ENCODE data around the gene KLF11.

KLF11 gene

DNA sequence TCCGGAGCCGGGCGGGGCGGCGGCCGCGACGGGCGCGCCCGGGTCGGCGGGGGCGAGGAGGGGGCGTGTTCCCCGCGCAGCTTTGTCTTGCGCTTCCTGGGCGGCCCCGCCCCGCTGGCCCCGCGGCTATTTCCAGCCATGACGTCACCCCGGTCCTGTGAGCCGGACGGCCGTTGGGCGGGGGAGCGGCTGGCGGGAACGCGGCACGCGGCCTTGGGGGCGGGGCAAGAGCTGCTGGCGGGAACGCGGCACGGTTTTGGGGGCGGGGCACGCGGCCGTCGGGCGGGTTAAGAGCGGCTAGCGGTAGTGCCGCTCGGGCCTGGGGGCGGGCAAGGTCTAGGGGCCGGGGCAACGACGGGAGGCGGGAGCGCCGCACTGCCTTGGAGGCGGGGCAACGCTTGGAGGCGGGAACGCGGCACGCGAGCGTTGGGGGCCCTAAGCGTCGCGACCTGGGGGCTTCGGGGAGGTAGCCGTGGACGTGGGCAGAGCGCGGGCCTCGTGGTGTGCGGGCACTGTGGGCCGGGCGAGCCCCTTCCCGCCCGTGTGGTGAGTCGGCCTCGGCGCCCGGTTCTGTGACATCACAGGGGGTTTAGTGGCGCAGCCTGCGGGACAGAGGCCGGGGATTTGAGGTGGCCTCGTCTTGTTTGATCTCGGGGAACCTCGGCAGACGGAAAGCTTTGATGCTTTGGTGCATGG is 704 bp downstream of the KLF11 start:
- peak; percentile 97 for DNase-seq

DNA sequence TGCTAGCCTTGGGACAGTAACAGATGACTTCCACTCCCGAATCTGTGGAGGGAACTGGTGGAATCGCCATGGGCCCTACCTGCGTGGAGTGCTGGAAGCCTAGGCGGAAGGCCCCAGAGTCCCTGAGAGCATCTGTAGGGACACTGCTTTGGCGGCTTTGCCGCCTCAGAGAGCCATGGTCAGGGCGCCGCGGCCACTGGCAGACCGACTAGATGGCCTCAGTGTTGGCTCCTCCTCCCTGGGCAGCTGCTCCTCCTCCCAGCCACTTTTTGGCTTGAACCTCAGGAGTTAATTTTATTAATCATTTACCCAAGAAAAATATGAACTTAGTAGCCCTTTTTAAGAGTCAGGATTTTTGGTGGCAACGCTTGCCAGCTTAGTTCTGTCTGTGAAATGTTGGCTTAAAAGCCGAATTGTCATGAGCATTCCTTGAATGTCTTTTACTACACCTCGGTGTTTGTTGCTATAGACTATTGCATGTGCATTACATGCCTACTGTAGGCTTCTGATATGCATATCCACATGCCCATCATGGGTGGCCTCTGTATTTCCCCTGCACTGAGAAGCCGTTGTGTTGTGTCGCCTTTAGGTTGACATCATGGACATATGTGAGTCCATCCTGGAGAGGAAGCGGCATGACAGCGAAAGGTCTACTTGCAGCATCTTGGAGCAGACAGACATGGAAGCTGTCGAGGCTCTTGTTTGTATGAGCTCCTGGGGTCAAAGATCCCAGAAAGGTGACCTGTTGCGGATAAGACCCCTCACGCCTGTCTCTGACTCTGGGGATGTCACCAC is 2.4 kb downstream of the KLF11 start:
- DNase-seq = no peak

DNA sequence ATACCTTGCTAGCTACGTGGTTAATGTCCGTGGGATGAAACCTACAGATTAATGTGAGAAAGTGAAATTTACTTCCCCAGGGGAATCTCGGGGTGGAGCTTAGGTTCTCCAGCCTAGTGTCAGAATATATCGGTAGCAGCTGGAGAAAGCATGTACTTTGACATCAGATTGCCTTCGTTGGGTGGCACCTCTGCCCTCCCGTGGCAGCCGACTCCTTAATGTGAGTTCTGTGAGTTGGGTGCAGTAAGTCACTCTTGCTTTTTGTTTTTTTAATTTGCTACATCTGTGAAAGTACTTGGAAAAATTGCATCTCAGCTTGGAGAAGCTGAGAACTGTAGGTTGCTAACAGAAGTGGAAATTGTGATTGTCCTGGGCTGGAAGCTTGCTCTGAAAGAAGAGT is 3.6 kb downstream of the KLF11 start:
- DNase-seq = no peak

DNA sequence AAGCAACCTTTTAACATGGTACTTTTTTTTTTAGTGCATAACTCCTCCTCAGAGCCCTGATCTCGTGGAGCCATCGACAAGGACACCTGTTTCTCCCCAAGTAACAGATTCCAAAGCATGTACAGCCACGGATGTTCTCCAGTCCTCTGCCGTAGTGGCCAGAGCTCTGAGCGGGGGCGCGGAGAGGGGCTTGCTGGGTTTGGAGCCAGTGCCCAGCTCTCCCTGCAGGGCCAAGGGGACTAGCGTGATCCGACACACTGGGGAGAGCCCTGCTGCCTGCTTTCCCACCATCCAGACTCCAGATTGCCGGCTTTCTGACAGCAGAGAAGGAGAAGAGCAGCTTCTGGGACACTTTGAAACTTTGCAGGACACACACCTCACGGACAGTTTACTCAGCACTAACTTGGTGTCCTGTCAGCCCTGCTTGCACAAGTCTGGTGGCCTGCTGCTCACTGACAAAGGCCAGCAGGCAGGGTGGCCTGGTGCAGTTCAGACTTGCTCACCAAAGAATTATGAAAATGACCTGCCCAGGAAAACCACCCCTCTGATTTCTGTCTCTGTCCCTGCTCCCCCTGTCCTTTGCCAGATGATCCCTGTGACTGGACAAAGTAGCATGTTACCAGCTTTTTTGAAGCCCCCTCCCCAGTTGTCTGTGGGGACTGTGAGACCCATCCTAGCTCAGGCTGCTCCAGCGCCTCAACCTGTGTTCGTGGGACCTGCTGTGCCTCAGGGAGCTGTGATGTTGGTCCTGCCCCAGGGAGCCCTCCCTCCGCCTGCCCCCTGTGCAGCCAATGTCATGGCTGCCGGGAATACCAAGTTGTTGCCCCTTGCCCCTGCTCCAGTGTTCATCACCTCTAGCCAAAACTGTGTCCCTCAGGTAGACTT is 4.5 kb downstream of the KLF11 start:
- no peak for DNase-seq

DNA sequence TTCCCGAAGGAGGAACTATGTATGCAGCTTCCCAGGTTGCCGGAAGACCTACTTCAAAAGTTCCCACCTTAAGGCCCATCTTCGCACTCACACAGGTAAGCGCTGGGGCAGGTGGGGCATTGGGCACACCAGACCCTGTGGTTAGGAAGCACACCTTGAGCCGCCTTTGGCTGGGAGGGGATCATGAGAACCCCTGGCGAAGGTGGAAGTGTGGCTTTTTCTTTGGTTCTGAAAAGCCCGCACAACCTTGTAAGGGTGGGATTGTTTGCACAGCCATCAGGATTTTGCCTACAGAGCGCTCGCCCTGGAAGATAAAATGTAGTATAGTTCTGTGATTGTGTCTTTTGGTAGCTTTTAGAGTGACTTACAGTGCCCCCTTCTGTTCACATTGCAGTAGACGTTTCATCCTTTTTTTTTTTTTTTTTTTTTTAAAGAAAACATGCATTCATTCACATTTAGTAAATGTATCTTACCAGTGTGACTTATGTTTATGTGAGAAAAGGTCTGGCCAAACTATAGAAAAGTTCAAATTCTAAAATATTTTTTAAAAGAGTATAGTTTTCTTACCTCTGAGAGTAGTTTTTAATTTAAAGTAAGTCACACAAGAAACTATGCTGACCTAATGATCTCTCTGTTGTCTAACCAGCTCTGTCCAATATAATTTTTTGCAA is 5.3 kb downstream of the KLF11 start:
- DNase-seq = no peak

DNA sequence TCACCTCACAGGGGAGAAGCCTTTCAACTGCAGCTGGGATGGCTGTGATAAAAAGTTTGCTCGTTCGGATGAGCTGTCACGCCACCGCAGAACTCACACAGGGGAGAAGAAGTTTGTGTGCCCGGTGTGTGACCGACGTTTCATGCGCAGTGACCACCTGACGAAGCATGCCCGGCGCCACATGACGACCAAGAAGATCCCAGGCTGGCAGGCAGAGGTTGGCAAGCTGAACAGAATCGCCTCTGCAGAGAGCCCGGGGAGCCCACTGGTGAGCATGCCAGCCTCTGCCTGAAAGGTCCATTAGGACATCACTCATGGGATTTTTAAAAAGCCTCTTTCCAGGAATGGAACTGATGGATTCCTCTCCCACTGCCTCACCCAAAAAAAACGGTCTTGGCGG is 8.9 kb downstream of the KLF11 start:
- no peak for DNase-seq

DNA sequence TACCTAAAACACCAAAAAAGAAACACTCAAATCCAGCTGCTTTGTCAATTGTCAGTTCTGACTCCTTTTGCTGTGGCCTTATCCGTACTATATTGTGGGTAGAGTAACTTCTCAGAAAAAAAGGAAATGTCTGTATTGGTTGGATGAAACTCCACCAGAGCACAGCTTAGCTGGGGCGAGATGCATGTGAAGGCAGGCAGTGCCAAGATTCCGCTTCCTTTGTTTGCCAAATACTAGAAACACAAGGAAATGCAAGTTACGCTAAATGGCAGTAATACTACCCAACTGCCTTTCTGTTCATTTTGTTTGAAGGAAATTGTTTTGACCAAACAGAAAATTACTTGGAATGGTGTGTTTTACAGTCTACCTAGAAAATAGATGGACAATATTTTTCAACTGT is 10.0 kb downstream of the KLF11 start:
- DNase-seq = no peak

DNA sequence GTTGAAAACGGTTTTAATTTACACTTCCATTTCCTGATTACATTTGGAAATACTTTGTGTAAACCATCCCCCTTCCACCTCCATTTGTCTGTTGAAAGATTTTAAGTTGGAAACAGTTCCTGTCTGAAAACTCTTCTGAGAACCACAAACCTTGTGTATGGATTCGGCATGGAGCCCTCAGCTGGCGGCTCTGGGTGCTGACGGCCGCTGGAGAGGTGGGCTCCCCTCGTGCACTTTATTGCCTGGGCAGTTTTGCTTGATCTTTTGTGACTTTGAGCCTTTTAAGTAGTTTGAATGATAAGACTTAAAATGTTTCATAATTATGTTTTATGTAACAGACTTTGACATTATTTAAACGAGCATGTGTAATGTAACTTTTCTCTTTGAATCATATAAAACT is 11.1 kb downstream of the KLF11 start:
- DNase-seq = no peak

DNA sequence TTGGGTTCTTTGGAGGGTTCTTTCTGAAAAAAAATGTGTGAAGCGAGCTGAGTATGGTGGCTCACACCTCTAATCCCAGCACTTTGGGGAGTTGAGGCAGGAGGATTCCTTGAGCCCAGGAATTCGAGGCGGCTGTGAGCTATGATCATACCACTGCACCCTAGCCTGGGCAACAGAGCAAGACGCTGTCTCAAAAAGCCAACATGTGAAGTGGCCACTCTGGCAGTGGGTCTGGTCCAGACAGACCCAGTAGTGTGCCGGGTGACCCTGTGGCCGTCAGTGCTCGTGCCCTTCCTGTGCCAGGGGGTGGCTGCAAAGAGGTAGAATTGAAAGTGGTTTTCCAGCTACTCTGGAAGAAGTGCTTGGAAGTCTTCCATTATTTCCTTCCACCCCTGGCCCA is 11.6 kb downstream of the KLF11 start:
- DNase-seq = no peak

DNA sequence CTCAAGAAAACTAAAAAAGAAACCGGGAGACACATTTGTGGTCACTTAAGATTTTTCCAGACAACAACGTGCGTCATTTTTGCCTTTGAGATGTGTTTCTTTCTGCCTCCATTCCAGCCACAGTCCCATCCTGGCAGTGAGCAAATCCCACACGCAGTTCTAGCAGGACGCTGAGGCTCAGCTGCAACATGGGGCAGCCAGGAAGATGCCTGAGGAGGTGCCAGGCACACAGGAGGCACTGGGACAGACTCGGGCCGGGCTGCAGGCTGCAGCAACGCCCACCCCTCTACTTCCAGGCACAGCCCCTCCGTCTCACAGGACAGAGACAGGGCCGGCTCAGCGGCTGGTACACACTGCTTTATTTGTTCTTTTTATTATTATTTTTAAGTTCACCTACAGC is 13.1 kb downstream of the KLF11 start:
- no peak for DNase-seq

DNA sequence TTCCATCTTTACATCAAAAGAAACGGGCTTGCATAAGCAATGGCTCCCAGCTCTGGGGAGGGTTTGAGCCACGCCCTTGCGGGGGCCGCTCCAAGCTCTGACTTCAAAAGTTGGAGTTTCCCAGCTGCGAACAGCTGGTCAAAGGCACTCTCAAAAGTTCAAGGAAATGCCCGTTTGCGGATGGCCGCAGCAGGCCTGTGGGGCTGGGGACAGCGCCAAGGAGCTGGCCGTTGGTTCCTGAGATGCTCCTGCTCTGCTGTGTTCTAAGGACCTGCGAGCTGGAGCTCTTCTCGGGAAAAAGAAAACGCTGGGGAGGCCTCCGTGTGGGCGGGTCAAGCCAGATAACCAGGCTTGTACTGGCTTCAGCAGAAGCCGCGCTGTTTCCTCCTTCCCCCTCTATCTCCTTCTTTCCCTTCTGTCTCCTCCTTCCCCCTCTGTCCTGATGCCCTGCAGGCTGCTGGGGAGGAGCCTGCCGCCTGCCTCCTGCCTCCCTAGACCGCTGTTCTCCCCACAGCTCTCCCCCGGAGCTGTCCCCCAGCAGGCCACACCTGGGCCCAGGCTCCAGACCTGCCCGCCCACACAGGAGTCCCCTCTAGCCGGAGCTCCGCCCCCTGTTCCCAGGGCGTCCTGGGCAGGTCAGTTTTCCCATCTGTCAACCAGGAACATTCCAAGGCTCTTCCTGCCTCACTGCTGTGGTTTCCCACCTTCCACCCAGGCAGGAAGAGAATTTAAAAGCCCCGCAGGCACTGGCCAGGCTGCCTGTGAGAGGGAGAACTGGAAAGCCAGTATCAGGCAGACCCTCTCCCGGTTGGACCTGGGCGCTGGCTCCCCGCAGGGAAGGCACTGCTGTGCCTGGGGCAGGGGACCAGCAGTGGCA is 14.1 kb downstream of the KLF11 start:
- DNase-seq = peak; percentile 50

DNA sequence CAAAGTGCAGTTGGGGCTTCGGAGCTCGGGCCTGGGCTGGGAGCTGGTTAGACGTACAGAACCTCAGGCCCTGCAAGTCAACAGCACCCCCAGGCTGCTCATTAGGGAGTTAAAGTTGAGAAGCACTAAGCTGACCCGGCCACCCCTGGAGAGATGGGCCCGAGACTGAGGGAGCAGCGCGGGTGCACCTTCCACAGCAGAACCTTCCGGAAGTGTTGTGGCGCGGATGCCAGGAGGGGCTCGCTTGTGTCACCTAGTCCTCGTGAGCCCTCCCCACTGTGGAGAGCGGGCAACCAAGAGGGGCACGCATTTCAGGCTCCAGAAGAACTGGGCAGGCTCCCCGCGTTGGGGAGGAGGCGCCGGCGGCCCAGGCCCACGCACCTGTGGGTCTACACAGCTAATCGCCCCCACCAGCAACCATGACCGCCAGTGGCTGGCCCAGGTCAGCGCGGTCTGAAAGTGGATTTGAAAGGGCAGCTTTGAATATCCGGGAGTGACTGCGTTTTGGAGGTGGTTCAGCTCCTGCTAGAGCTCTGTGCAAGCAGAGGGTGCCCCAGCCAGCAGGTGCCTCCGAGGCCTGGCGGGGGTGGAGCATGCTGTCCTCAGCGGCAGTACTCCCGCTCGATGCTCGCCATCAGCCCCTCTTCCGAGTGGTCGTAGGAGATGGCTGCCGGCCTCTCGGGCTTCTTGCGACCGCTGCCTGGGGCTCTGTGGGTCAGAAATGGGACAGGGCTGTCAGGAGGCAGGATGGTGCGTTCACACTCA is 15.1 kb downstream of the KLF11 start:
- DNase-seq = no peak

DNA sequence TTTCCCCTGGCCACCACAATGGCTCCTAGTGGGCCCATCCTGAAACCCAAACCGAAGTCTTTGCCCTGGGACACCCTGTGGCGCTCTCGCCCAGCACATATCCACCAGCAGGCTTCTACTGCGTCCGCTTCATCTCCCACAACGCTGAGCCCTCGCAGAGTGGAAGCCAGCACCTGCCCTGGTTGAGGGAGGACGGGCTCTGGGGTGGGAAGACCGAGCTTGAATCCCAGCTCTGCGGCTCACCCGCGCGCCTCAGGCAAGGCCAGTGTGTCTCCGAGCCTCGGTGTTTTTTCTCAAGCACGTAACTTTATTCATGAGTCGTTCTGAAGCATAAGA is 15.6 kb downstream of the KLF11 start:
- DNase-seq = no peak

DNA sequence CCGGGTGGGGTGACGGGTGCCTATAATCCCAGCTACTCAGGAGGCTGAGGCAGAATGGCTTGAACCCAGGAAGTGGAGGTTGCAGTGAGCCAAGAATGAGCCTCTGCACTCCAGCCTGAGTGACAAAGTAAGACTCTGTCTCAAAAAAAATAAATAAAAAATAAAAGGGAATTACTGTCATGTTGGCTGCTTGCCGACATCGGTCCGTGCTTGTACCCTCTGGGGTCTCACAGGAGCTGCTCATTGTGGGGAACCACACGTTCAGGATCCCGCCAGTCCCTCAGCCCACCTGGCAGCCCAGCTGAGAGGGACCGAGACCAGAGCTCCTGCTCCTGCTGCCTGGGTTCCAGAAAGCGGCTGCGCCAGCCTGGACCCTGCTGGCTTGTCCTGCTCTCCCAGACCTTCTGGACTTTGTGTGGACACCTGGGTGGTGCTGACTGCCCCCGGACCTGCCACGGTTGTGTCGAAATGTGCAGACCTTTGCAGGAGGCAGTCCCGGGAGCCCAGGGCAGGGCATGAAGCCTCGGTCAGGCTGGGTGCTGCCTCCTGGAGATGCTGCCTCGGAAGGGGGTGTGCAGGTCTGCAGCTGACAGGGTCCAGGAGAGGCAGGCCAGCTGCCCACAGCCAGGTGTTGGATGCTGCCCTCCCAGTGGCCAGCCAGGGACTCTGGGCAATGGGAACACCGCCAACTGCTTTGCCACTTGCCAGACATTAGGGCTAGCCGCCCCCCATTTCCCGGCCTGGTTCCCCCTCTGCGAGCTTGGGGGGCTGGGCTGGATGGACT is 16.4 kb downstream of the KLF11 start:
- no peak for DNase-seq

DNA sequence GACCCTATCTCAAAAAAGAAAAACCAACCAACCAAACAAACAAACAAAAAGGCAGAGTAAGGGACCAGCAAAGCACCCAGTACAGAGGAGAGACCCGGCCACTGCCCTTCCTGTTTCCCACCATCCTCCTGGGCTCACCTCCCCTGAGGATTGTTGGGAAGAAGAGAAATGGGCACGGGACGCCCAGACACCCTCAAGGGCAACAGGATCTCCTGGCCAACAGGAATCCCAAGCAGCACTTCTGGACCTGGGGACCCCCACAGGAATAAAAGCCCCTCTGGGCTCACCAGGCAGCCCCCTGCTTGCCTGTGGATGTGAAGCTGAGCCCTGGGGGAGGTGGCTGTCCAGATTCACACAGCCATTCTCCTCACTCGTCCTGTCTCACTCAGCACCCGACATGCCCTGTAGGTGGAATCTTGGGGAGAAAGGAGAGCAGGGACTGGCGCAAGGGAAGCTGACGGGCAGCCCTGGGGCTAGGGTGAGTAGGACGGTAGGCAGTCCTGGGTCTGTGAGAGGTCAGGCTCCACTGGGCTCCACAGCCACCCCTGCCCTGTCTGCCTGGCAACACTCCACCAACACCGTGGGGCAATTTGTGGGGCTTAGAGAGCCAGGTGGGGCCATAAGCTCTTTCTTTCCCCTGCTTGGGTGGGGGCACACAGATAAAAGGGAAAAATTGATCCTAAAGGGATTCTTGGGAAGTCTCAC is 18.0 kb downstream of the KLF11 start:
- DNase-seq = no peak

DNA sequence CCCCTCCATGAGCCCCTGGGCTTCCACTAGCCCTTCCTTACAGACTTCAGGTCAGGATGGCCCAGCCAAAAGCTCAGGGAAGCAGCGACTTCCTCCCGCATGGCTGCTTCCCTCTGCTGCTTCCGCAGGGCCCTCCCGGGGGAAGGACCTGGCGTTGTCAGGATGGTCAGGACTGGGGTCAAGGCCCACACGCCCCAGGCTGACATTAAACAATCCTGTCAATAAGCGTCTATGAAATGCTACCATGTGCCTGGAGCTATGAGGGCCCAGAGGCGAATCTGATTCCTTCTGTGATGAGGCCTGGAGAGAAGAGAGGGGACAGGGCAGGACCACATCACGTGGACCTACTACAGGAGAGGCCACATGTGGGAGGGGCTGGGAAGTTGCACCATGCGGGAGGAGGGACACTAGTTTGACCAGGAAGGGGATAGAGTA is 19.6 kb downstream of the KLF11 start:
- no peak for DNase-seq

DNA sequence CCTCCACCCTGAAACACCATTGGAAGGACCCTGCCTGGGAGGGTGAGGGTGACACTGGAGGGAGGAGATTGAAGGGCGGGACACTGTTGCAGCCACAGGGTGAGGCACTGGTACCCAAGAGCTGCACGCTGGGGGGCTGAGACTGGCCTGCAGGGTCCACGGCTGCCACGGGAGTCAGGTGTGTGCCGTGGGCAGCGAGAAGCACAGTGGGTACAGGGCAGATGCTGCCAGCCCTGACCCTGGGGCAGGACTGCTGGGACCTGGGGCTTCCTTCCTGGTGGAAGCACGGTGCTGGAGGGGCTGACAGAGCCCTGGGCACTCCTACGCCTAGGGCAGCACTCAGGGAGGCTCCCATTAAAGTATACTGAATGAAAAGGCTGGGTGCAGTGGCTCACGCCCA is 20.2 kb downstream of the KLF11 start:
- no peak for DNase-seq

DNA sequence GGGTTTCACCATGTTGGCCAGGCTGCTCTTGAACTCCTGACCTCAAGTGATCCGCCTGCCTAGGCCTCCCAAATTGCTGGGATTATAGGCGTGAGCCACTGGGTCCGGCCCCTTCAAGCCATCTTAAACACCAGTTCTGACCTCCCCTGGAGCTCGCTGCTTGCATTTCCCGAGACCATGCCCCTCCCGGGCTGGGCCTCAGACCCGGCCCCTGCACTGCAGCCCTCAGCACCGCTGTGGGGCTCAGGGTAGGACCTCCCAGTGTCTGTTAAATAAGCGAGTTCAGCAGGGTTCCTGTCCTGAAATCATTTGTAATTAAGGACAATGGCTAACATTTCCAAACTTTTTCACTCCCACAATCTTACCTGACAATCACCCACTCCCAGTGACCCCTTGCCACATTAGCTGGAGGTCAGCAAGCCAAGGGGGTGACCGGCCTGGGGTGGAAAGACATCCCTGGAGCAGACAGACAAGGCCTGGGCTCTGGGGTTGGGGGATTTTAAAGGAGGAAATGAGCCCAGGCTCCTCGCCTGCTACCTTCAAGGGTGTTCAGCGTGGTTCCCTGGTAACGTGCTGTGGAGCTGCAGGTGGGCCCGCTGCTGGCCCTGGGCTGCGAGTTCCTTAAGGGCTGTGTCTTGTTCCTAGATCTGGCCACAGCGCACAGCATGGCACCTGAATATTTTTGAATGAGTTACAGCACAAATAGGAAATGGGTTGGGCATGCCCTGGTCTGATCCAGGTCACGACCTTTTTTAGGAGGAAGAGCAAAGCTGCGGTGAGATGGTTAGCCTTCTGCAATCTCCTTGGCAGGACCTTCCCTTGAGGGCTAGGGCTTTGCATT is 21.8 kb downstream of the KLF11 start:
- no peak for DNase-seq

DNA sequence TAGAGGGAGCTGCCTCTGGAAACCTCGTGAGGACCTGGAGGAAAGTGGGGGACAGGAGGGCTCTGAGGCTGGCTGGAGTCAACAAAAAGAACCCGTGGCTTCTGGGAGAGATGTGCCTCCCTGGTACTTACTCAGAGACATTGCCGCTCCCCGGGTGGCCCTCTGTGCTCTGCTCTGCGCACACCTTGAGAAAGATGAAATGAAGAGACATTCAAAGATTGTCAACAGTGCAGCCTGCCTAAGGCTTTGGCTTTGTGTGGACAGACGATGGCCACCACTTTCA is 22.4 kb downstream of the KLF11 start:
- no peak for DNase-seq

Data from stimulated activated CD8-positive, alpha-beta memory T cell treated with anti-CD3 and anti-CD28 coated beads, Interleukin-4, amount 100 ng/mL, for 48 hours (primary cell).